SU-DHL-6 (cell line): ENCODE data around the gene FAM20C.

Source experiments
- H2AFZ ChIP-seq: fragments of 200-600 bp; sonication (generic); 2 replicates; pipeline ENCODE4 v1.6.1; 2014; ENCODE audit warnings: low read depth, mild to moderate bottlenecking, moderate library complexity, mixed read lengths, antibody characterized with exemption, low read length; ENCODE audit not compliant: severe bottlenecking
- H3F3A ChIP-seq: fragments of 200-600 bp; shearing (Covaris generic); 2 replicates; pipeline ENCODE4 v1.6.0; 2016; ENCODE audit warnings: antibody characterized with exemption, mild to moderate bottlenecking; ENCODE audit not compliant: insufficient read depth
- H3K27ac ChIP-seq: fragments of 200-600 bp; sonication (generic); 2 replicates; pipeline ENCODE4 v1.5.1; 2016; ENCODE audit warnings: low read depth, mild to moderate bottlenecking, low read length, moderate library complexity, mixed read lengths
- H3K27me3 ChIP-seq: fragments of 200-600 bp; sonication (generic), shearing (Covaris generic); 2 replicates; pipeline ENCODE4 v1.6.0; 2014; ENCODE audit warnings: mild to moderate bottlenecking, low read length
- H3K36me3 ChIP-seq: fragments of 200-600 bp; sonication (generic); 2 replicates; pipeline ENCODE4 v1.6.1; 2014; ENCODE audit warnings: mild to moderate bottlenecking, low read length, mixed read lengths
- H3K4me2 ChIP-seq: fragments of 300-600, 200-600 bp; shearing (Covaris generic), sonication (generic); 2 replicates; pipeline ENCODE4 v1.6.0; 2014; ENCODE audit warnings: low read length, low read depth, mild to moderate bottlenecking; ENCODE audit not compliant: poor library complexity, severe bottlenecking
- H3K4me3 ChIP-seq: fragments of 200-600 bp; sonication (generic); 2 replicates; pipeline ENCODE4 v1.5.1; 2014; ENCODE audit warnings: antibody characterized with exemption, low read length, mild to moderate bottlenecking, mixed read lengths; ENCODE audit not compliant: insufficient read depth, poor library complexity, severe bottlenecking
- H3K79me2 ChIP-seq: fragments of 200-600 bp; sonication (generic); 2 replicates; pipeline ENCODE4 v1.6.1; 2014; ENCODE audit warnings: mild to moderate bottlenecking, low read length, moderate library complexity; ENCODE audit not compliant: insufficient read depth
- H3K9ac ChIP-seq: fragments of 200-600 bp; sonication (generic); 2 replicates; pipeline ENCODE4 v1.7.0; 2014; ENCODE audit warnings: mild to moderate bottlenecking, low read length
- H3K9me2 ChIP-seq: fragments of 200-600 bp; sonication (generic); replicated peaks from 2 replicates; pipeline ENCODE4 v1.6.1; 2014; ENCODE audit warnings: low read length; ENCODE audit not compliant: insufficient read depth
- H3K9me3 ChIP-seq: fragments of 200-600 bp; sonication (generic); 2 replicates; pipeline ENCODE4 v1.6.1; 2014; ENCODE audit warnings: low read length, mixed read lengths; ENCODE audit not compliant: insufficient read depth
- H4K20me1 ChIP-seq: fragments of 200-600 bp; sonication (generic); 2 replicates; pipeline ENCODE4 v1.6.1; 2014; ENCODE audit warnings: low read depth, mild to moderate bottlenecking, antibody characterized with exemption, low read length, moderate library complexity, mixed read lengths
- EZH2phosphoT487 ChIP-seq: fragments of 200-600 bp; sonication (generic), shearing (Covaris generic); conservative IDR thresholded peaks from 2 replicates; pipeline ENCODE4 v1.6.1; 2018; ENCODE audit warnings: mild to moderate bottlenecking, antibody characterized with exemption, low read length, moderate library complexity, mixed read lengths
- TF ChIP-seq, protein P1 (sequence below): fragments of 200-600 bp; sonication (generic); IDR thresholded peaks from one replicate; pipeline ENCODE4 v1.5.1; 2017; ENCODE audit warnings: antibody characterized with exemption, mild to moderate bottlenecking, low read length, moderate library complexity; ENCODE audit not compliant: insufficient read depth, poor library complexity, severe bottlenecking

The FAM20C gene

DNA sequence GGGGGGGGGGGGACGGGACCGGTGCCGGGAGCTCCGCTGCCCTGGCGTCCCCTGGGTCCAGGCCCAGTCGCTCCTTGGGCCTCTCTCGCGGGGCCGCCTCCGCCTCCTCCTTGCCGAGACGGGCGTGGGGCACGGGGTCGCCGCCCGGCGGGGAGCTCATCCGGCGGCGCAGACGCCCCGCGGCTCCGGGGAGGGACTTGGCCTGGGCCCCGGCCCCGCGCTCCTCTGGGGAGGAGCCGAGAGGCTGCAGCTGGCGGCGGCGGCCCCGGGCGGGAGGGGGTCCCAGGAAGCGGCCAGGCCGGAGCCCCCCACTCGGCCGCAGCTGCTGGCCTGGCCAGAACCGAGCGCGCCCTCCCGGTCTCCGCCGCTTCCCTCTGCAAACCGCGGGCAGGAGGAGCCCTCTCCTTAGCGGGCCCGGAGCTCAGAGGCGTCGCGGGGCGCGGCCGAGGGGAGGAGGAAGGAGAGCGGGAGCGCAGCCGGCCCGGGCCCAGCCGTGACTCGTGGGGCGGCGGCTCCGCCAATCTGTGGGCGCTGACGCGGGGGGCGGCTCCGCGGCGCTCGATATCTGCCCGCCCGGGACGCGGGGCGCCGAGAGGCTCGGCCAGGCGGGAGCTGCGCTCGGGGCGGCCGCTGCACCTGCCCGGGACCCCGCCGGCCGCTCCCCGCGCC, at the start of gene FAM20C:
FAM20C (plus strand) TSS at position 591 of the 669 bp plus-strand sequence. CDS start 629 bp downstream, outside the sequence.
- Histone ChIP-seq H3K4me3 (no peak within 1 kb of the TSS), H3K27ac (no peak within 1 kb of the TSS), H3K36me3 (no peaks in the 10 kb centered on the region), H3K27me3 (no peaks in the 10 kb centered on the region), H3K9me2 (no peaks in the 10 kb centered on the region), H3K4me2 (no peak within 1 kb of the TSS), H3K9ac (no peak within 1 kb of the TSS), H3K79me2 (no peaks in the 10 kb centered on the region), H3K9me3 (no peaks in the 10 kb centered on the region), H4K20me1 (no peaks in the 10 kb centered on the region), H2AFZ (no peak within 1 kb of the TSS), H3F3A (no peaks in the 10 kb centered on the region)
- TF ChIP-seq, protein P1, sequence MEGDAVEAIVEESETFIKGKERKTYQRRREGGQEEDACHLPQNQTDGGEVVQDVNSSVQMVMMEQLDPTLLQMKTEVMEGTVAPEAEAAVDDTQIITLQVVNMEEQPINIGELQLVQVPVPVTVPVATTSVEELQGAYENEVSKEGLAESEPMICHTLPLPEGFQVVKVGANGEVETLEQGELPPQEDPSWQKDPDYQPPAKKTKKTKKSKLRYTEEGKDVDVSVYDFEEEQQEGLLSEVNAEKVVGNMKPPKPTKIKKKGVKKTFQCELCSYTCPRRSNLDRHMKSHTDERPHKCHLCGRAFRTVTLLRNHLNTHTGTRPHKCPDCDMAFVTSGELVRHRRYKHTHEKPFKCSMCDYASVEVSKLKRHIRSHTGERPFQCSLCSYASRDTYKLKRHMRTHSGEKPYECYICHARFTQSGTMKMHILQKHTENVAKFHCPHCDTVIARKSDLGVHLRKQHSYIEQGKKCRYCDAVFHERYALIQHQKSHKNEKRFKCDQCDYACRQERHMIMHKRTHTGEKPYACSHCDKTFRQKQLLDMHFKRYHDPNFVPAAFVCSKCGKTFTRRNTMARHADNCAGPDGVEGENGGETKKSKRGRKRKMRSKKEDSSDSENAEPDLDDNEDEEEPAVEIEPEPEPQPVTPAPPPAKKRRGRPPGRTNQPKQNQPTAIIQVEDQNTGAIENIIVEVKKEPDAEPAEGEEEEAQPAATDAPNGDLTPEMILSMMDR, result no peak
- no peak for TF ChIP-seq EZH2phosphoT487

DNA sequence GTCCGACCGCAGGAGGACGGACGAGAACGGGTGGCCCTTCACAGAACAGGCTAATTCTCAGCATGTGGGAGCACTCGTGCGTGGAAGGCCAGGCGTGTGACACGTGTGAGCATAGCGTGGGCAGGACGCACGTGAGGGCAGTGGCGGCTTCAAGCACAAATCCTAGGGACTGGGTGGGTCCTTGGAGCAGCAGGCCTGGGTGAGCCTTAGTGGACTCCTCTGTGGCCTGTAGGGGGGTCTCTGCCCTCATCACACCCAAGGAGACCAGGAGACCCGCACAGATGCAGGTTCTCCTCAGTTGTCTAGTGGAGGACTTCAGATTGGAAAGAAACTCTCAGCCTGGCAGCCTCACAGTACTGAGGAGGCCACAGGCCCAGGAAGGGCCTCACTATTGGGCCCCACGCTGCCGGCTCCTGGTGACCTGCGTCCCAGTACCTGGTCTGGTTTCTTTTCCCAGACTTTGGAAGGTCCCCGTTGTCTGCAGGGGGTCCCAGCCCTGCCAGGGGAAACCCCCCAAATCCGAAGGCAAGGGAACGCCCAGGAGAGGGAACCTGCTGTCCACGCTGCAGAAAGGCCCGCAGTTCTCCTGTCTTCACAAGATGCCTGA, 49.1 kb upstream of the FAM20C start:
- H3K4me2 ChIP-seq, result no peak overlapping the region
- no peaks in the 10 kb centered on the region for H3K79me2 ChIP-seq
- TF ChIP-seq, protein P1, result no peak
- TF ChIP-seq EZH2phosphoT487, result no peak
- H3F3A ChIP-seq, result no peaks in the 10 kb centered on the region
- H3K9me3 ChIP-seq, result no peaks in the 10 kb centered on the region
- H3K9me2 ChIP-seq, result no peaks in the 10 kb centered on the region
- H3K4me3 ChIP-seq, result no peak overlapping the region
- H2AFZ ChIP-seq, result no peak overlapping the region
- H3K27ac ChIP-seq, result no peak overlapping the region
- H3K27me3 ChIP-seq, result no peaks in the 10 kb centered on the region
- no peaks in the 10 kb centered on the region for H3K36me3 ChIP-seq
- H3K9ac ChIP-seq, result no peak overlapping the region
- no peaks in the 10 kb centered on the region for H4K20me1 ChIP-seq

DNA sequence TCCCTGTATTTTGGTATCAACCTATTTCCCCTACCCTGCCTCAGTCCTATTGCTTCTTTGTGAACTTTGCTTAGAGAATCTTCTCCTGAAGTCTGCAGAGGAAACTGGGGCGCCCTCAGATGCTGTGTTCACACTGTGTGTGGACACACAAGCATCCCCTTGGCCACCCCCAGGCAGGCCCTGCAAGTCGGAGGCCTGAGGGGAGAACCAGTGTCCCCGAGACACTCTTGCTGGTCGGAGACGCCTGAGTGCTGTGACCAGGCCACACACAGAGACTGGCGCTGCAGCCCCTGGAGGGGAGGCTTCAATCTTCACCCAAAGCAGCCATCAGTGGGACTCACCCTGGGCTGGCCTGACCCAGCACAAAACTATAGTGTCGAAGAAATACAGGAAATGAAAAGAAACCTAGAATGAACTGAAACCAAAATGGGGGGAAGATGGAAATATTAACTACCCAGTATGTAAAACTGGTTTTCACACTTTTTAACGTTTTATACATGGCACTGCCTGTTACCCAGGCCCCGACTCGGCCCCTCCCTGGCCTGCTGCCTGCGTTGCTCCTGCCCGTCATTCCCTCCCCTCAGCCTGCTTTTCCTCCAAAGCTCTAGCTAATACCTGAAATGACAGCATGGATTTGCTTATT, 48.4 kb upstream of the FAM20C start:
- Histone ChIP-seq H3K4me2 (no peak overlapping the region), H3K27ac (no peak overlapping the region), H3K36me3 (no peaks in the 10 kb centered on the region), H3K79me2 (no peaks in the 10 kb centered on the region), H3K27me3 (no peaks in the 10 kb centered on the region), H4K20me1 (no peaks in the 10 kb centered on the region), H3F3A (no peaks in the 10 kb centered on the region), H2AFZ (no peak overlapping the region), H3K4me3 (no peak overlapping the region), H3K9me2 (no peaks in the 10 kb centered on the region), H3K9me3 (no peaks in the 10 kb centered on the region), H3K9ac (no peak overlapping the region)
- no peak for TF ChIP-seq EZH2phosphoT487
- TF ChIP-seq, protein P1, result no peak
